ENCODE results near the gene F8A3.
"Not testable (repeated sequence)": the region's sequence is repeated elsewhere in the genome, so short reads cannot be mapped to it uniquely, and the experiment has no call there.

The F8A3 gene

GRCh38 chrX:155458471-155458870 lies at the start of gene F8A3:
F8A3 (minus strand) TSS chrX:155458620; CDS start chrX:155458600, 20 bp downstream.
- not testable (repeated sequence) for DNase-seq

- DNase-seq: no peak
Measured at GRCh38 chrX:155505296-155505695, 46.9 kb upstream of the F8A3 start.

GRCh38 chrX:155495134-155495533 lies 36.7 kb upstream of the F8A3 start:
- DNase-seq: not testable (repeated sequence)

GRCh38 chrX:155491421-155491820 lies 33.0 kb upstream of the F8A3 start:
- not testable (repeated sequence) for DNase-seq

- DNase-seq: not testable (repeated sequence)
Measured at GRCh38 chrX:155477136-155477535, 18.7 kb upstream of the F8A3 start.

GRCh38 chrX:155466269-155466938 lies 8.0 kb upstream of the F8A3 start:
- DNase-seq: not testable (repeated sequence)

GRCh38 chrX:155460501-155460900 lies 2.1 kb upstream of the F8A3 start:
- DNase-seq: not testable (repeated sequence)

- not testable (repeated sequence) for DNase-seq
Measured at GRCh38 chrX:155457761-155458447, 516 bp downstream of the F8A3 start.

- DNase-seq: no peak
Measured at GRCh38 chrX:155441097-155441496, 17.3 kb downstream of the F8A3 start.

GRCh38 chrX:155435744-155436112 lies 22.7 kb downstream of the F8A3 start:
- DNase-seq: no peak

- no peak for DNase-seq
Measured at GRCh38 chrX:155434906-155435743, 23.3 kb downstream of the F8A3 start.

- DNase-seq: no peak
Measured at GRCh38 chrX:155417769-155418168, 40.7 kb downstream of the F8A3 start.

All from activated CD4-positive, alpha-beta T cell treated with anti-CD3 and anti-CD28 coated beads for 4 hours (primary cell).